Mammary epithelial cell (primary cell): ENCODE results near the gene UVRAG.

ENCODE experiments used
- EZH2 ChIP-seq: IDR thresholded peaks from 2 replicates; pipeline ENCODE4 v1.6.1; 2012; ENCODE audit warnings: low read length, inconsistent platforms, borderline replicate concordance
- TF ChIP-seq, protein P1 (sequence below), 2 donors: IDR thresholded peaks in 1 of 2; conservative IDR thresholded peaks in 1 of 2; 2 replicates each; pipeline ENCODE4 v1.5.1; 2011 to 2012; ENCODE audit warnings: inconsistent platforms in 2 of 2, low read length in 2 of 2, mild to moderate bottlenecking in 2 of 2, control low read depth in 1 of 2, low read depth in 1 of 2; ENCODE audit not compliant: insufficient read depth in 1 of 2; ENCODE audit errors: extremely low read depth in 1 of 2

GRCh38 chr11:76094740-76095139 lies 279.7 kb downstream of the UVRAG start:
- TF ChIP-seq, protein P1, sequence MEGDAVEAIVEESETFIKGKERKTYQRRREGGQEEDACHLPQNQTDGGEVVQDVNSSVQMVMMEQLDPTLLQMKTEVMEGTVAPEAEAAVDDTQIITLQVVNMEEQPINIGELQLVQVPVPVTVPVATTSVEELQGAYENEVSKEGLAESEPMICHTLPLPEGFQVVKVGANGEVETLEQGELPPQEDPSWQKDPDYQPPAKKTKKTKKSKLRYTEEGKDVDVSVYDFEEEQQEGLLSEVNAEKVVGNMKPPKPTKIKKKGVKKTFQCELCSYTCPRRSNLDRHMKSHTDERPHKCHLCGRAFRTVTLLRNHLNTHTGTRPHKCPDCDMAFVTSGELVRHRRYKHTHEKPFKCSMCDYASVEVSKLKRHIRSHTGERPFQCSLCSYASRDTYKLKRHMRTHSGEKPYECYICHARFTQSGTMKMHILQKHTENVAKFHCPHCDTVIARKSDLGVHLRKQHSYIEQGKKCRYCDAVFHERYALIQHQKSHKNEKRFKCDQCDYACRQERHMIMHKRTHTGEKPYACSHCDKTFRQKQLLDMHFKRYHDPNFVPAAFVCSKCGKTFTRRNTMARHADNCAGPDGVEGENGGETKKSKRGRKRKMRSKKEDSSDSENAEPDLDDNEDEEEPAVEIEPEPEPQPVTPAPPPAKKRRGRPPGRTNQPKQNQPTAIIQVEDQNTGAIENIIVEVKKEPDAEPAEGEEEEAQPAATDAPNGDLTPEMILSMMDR (conservative IDR thresholded peaks at IDR 0.05 in 1 of 2, IDR thresholded peaks at IDR 0.05 in 1 of 2; ENCODE audit: extremely low read depth in 1 of 2, insufficient read depth in 1 of 2, low read depth in 1 of 2, low read length in 2 of 2): no peak
- no peak for TF ChIP-seq EZH2
